GM21367 (cell line): ENCODE measurements around the gene HAPLN2.
"Not testable (repeated sequence)": the region's sequence is repeated elsewhere in the genome, so short reads cannot be mapped to it uniquely, and the experiment has no call there.

Experiments used
- ATAC-seq: cut with Tn5 transposase; IDR thresholded peaks from one replicate; pipeline ENCODE4 v1.9.1; 2021; ENCODE audit not compliant: unreplicated experiment

The HAPLN2 gene

GRCh38 chr1:156618853-156619581, at the start of gene HAPLN2:
Gene HAPLN2, plus strand, starts transcription at chr1:156619415. Its CDS starts 4,076 bp downstream, at chr1:156623491.
- no peak for ATAC-seq

DNA sequence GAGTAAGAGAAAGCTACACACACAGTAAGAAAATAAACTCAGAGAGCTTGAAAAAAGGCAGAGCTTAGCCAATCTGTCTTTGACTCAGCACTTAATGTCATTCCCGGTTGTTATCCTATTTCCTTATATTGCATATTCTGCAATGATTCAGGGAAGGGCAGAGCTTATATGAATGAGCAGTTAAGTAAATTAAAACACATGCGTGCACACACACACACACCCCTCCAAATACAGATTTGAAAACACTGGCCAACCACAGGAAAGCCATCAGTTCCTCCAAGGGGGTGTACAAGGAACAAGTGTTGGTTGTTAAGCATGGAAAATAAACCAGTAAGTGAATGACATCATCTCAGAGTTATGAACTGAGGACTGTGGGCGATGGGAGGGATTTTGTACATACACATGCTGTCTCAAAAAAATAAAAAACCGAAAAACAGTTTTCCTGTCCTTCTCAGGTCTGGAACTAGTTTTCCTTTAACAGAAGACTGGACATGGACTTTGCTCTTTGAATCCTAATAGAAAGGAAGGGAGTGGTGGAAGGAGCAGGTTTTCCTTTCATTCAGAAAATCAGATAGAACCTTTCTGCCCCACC, 47.9 kb upstream of the HAPLN2 start:
- ATAC-seq, result no peak

DNA sequence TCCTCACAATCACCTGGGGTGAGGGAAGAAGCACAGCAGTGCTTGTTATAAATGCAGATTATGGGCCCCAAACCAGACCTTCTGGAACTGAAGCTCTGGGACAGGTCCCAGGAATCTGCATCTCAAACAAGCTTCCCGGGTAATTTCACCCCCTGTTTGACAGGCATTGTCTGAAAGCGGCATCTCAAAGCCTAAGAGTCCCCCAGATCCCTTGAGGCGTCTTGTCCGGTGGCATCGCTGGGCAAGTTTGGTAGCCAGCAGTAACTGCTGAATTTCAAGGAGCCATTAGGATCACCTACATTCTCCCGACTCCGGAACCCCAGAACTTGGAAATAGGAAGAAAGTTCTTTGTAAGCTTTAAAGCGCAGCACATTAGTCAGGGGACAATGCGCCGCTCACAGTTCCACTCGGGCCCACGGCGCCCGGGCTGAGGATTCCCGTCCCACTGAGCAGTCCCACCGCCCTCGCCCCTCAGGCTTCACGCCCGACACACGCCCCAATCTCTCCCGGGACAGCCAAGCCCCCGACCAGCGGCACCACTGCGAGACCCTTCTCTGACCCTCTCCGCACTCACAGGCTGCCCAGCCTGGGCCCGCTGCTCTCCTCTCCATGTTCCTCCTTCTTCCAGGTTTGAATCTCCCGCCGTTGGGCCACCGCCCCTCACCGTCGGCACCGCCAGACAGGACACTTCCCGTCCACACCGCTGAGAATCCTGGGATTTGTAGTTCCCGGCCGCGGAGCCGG, 47.1 kb upstream of the HAPLN2 start, which contains the start of gene IQGAP3:
TSS of gene IQGAP3 (minus strand) at position 647 of the 744 bp plus-strand sequence. CDS start at position 611, 36 bp downstream.
- peak; percentile 68 for ATAC-seq

- ATAC-seq, result no peak
These were observed 46.6 kb upstream of the HAPLN2 start for GRCh38 chr1:156572663-156573018.

- no peak for ATAC-seq
These were observed 45.1 kb upstream of the HAPLN2 start for GRCh38 chr1:156574039-156574633.

GRCh38 chr1:156577550-156577949, 41.7 kb upstream of the HAPLN2 start:
- ATAC-seq, result no peak

GRCh38 chr1:156578055-156578454, 41.2 kb upstream of the HAPLN2 start:
- ATAC-seq, result no peak

DNA sequence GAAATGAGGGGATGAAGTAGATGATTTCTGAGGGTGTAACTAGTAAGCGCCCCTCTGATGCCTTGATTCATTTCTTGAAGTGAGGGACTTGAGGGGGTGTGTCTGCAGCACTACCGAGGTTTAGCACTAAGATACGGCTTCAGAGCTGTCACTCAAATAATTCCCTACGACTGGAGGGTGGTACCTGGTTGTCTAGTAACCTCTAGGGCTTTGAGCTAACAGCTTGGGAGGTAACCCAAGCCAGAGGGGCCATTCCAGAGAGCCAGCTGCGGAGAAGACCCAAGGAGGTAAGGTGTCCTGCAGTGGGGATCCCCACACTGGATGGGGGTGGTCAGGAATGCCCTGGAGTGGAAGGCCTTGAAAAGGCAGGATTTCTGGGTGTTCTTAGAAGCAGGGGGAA, 39.7 kb upstream of the HAPLN2 start, which contains the start of gene TTC24:
TSS of gene TTC24 (plus strand) at position 252 of the 400 bp plus-strand sequence. CDS start 1,642 bp downstream, outside the sequence.
- ATAC-seq, result no peak

DNA sequence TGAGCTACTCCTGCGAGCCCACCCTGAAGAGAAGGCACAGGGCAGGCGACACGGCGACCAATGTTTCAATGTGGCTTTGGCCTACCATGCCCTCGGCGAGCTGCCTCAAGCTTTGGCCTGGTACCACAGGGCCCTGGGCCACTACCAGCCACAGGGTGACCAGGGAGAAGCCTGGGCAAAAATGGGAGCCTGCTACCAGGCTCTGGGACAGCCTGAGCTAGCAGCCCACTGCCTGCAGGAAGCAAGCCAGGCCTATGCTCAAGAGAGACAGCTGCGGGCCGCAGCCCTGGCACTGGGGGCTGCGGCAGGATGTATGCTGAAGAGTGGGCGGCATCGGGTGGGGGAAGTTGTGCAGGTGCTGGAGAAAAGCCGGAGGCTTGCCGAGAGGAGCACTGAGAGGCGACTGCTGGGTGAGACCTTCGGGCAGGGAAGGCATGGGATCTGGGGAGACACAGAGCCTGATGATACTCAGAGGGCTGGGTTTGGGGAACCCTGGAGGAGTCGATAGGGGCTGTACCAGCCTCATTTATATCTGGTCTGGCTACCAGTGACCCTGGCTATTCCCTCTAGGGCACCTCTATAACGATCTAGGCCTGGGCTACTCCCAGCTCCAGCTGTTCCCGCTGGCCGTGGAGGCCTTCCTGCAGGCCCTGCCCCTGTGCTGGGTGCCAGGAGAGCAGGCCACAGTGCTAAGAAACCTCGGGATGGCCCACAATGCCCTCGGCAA, 37.4 kb upstream of the HAPLN2 start:
- ATAC-seq, result no peak

DNA sequence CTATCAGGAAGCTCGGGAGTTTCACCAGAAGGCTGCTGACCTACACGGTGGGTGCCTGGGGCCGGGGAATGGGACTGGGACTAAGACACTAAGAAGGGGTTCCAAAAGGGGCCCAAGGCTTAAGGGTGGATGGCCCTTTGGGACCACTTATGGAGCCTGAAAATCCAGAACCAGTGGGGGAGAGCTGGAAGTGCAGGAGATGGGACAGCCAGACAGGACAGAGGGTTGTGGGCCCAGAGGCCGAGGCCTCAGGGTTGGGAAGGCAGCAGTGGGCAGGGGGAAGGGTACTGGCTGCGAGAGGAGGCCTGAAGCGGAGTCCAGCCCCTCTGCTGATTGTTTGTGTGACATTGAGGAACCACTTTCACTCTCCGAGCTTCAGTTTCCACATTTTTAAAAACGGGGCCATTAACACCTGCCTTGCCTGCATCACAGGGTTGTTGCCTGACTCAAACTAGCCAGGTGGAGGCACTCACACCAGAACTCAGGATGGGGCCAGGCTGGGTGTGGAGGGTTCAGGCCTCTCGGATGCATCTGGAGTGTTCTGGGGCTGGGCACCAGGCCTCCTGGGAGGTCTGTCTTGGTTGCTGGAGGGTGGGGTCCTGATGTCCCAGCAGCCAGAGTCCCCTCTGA, 36.7 kb upstream of the HAPLN2 start:
- no peak for ATAC-seq

GRCh38 chr1:156583821-156584622, 35.2 kb upstream of the HAPLN2 start:
- ATAC-seq, result no peak

DNA sequence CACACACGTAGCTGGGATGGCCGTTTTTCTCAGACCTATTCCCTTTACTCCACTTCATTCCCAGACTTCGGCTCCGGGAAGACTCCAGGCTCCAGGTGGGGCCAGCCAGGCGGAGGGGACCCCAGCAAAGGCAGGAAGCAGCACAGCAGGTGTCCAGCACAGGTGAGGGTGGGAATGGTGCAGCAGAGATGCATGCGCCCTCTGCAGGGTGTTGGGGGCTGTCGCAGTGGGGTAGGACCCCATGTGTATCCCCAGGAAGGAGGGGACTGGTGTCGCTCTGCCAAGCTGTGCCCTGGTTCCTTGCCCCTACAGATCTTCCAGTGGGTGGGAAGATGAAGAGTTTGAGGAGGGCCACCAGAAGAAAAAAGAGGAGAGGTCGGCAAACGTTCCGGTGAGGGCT, 34.4 kb upstream of the HAPLN2 start:
- ATAC-seq, result no peak

DNA sequence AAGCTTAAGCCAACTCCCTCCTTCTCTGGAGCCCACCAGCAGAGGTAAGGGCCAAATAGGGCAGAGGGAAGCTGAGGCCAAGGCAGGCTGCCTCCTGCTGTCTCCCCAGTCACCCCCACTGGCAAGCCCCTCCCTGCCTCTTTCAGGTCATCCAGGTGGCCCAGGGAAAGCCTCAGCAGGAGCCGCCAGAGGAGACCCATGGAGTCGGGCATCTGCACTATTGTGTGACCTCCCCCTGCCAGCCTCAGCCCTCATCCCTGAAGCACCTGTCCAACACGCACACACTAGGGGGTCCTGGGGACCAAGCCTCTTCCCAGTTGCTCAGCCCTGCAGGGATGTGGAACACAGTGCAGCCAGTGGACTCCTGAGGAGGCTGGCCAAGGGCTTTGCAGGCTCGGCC, 32.9 kb upstream of the HAPLN2 start:
- no peak for ATAC-seq

- ATAC-seq, result no peak
These were observed 32.2 kb upstream of the HAPLN2 start for GRCh38 chr1:156586892-156587477.

DNA sequence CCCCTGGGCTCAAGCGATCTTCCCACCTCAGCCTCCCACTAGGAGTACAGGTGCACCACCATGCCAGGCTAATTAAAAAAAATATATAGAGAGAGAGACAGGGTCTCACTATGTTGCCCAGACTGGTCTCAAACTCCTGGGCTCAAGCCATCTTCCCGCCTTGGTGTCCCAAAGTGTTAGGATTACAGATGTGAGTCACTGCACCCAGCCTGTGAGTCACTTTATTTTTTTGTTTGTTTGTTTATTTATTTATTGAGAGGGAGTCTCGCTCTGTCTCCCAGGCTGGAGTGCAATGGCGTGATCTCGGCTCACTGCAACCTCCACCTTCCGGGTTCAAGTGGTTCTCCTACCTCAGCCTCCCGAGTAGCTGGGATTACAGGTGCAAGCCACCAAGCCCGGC, 31.3 kb upstream of the HAPLN2 start:
- not testable (repeated sequence) for ATAC-seq

- ATAC-seq, result no peak
These were observed 29.7 kb upstream of the HAPLN2 start for GRCh38 chr1:156589546-156589945.

DNA sequence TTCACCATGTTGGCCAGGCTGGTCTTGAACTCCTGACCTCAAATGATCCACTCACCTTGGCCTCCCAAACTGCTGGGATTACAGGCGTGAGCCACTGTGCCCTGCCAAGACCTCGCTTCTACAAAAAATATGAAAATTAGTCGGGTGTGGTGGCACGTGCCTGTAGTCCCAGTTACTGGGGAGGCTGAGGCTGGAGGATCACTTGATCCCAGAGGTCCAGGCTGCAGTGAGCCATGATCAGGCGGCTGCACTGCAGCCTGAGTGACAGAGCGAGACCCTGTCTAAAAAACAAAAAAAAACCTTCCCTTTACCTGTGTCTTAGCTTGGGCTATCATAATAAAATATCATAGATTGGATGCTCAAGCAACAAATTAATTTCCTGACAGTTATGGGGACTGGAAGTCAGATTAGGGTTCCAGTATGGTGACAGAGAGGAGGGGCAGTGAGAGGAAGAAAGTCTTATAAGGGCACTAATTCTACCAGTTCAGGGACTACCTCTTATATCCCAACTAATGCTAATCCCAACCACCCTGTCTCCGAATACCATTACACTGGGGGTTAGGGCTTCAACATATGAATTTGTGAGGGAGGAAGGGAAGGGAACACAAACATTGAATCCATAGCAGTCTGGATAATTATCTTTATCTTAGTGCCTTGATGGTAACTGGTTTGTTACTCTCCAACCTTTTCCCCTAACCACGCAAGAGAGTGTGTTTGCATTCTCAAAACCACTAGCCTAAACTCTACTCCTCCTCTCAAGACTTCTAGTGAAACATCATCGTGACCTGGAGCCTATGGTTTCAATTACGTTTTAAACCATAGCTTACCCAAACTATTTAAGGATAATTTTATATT, 28.7 kb upstream of the HAPLN2 start:
- no peak for ATAC-seq

GRCh38 chr1:156591181-156591431, 28.1 kb upstream of the HAPLN2 start:
- ATAC-seq, result no peak
